NCI-H1417 treated with DMSO at 0.1 percent for 48 hours (cell line): ENCODE data around the gene LAMP1.
"Not testable (repeated sequence)": the region's sequence is repeated elsewhere in the genome, so short reads cannot be mapped to it uniquely, and the experiment has no call there.

ENCODE experiments used
- DNase-seq: peaks from one replicate; lab custom pipeline; 2025; lab: John Stamatoyannopoulos, UW

Gene LAMP1

DNA sequence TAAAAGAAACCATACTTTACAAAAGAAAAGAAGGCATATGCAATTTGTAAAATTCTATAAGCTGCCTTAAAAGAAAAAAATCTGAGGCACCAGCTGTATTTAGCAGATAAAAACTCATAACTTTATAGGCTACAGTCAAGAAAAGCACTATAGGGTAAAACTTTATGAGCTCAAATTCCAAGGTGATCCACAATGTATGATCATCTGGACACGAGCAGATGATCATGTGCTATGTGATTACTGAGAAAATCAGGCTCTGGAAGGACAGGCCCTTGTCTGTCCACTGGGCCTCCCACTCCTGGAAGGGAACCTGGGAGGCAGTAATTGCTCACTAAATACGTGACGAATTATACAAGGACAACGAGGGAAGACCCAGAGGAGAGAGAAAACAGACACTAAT, 59.6 kb downstream of the LAMP1 start:
- DNase-seq = no peak

DNA sequence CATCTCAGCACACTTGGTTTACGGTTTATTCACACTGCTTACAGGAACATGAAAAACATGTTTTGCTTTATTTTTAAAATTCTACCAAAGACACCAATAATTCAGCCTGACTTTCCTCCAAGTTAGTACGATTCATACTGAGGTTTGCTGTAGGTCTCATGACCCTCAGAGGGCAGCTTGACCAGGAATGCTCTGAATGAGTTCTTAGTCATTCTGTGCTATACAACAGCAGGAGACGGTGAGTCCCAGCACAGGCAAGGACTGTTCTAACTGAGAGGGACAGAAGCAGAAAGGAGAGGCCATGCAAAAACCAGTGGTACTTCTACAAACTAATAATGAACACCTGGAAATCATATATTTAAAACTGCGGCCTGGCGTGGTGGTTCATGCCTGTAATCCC, 60.5 kb downstream of the LAMP1 start:
- no peak for DNase-seq

DNA sequence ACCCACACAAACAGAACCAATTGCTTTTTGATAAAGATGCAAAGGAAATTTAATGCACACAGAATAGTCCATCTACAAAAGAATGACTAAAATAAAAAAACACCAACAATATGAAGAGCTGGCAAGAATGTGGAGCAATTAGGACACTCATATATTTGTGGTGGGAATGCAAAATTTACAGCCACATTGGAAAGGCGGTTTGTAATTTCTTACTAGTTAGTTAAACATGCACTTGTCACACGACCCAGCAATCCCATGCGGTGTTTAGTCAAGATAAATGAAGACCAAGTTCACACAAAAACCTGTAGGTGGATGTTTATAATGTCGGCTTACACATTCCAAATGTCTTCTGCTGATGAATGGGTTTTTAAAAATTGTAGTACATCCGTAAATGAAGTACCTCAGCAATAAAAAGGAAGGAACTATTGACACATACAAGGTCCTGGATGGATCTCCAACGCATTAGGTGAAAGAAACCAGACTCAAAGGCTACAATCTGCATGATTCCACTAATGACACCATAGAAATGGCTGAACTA, 61.7 kb downstream of the LAMP1 start:
- no peak for DNase-seq

DNA sequence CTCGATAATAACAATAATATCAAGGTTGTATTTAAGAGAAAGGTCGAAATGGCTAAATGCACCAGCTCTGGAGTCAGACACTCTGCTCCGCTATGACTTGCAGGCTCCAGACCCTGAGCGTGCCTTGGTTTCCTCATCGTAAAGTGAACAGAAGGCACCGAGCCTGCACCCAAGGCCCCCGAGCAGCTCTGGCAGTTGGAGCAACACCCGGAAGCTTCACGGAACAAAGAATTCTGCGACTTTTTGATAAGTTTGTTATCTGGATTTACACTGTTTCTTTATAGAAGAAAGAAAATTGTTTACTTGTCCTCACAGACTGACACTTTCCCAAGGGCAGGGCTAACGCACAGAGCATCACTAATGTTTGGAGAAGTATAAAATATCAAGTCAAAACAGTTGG, 62.5 kb downstream of the LAMP1 start:
- no peak for DNase-seq

DNA sequence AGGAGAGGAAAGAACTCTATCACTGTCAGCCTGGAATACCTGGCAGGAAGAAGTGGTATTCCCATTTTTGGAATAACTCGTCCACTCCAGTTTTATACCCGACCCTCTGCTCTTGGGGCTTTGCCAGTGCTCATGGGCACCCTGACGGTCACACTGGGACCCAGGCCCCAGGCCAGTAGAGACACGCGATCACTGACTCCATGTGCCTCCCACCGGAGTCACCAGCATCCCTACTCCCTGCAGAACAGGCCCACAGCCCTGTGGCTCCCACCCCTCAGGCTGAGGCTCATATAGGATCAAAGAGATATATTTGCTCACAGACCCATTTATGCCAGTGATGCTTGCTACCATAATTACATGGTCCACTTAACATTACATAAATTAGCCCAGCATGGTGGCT, 63.4 kb downstream of the LAMP1 start:
- DNase-seq = no peak

DNA sequence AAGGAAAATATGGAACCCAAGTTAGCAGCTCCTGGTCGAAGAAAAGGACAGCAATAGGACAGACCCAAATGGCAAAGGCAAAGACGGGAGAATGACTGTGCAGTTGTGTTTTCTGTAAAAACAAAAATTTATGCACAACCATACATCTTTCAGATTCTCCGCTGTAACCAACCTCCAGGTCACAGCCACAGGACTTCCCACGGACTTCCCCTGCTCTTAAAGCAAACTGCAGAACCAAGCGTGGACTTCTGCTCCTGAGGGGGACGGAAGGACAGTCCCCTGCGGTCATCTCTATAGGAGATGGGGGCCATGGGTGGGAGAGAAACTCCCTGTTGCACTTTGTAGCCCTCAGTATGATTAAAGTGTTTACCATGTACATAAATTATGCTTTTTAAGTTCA, 64.4 kb downstream of the LAMP1 start:
- no peak for DNase-seq

DNA sequence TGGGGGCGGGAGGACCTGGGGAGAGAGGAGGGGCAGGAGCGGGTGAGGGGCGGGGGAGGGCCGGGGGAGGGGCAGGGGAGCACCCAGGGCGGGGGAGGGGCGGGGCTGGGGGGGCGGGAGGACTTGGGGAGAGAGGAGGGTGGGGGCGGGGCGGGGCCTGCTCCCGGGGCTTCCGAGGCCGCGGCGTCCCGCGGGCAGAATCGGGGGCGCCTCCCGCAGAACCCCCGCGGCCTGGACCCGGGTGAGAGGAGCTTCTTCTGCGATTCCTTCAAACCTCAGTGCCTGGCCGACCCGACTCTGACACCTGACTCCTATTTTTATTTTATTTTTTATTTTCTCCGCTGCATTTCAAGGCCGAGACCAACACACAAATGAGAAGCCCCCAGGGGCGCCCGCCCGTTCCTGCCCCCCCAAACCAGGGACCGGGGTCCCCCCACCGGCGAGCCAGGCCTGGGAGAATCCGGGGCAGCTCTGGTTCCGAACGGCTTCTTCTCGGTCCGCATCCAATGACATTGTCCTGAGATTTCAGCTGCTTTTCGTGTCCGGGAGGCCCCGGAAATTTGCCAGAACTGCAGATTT, 67.4 kb downstream of the LAMP1 start:
- DNase-seq = no peak

DNA sequence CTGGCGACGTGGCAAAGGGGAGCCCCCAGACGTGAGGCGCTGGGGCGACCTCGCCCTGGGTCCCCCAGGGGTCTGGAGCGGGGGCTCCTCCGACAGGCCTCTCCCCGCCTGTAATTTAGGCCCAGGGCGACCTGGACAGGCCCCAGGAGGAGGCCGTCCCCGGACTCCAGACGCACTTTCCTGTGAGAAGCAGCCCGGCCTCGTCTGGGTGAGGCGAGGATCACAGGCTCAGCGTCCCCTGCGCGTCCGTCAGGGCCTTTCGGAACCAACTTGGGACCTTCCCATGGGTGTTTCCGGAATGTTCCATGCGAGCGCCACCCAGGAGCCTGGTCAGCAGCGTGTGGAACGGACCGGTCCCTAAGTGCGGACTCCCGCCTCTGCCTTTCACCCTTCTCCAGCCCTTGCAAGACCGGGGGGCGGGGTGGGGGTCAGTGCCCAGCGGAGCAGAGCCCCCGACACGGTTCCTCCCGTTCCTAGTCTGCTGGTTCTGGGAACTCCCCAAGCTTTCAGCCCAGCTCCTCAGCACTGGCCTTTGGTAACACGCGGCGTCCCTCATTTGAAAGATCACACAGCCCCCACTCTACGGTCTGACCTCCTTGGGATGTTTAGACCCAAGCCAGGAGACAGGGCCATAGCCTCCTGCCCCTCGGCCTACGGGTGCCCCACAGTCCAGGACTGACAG, 68.0 kb downstream of the LAMP1 start:
- DNase-seq = no peak

DNA sequence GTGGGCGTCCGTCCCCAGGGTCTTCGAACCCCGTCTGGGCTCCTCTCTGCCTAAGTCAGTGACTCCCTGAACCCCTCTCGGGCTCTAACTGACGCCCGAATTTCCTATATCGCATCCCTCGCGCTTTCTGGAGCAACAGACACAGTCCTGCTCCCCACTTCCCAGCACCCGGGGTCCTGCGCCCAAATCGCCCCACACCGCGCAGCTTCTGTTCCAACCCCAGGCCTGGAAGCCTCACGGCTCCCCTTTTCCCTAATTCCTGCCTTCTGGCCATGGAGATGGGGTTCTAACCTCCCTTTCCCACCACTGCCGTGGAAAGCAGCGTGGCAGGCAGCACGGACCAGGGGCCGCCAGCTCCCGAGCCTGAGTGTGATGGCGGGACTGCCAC, 68.5 kb downstream of the LAMP1 start:
- no peak for DNase-seq

DNA sequence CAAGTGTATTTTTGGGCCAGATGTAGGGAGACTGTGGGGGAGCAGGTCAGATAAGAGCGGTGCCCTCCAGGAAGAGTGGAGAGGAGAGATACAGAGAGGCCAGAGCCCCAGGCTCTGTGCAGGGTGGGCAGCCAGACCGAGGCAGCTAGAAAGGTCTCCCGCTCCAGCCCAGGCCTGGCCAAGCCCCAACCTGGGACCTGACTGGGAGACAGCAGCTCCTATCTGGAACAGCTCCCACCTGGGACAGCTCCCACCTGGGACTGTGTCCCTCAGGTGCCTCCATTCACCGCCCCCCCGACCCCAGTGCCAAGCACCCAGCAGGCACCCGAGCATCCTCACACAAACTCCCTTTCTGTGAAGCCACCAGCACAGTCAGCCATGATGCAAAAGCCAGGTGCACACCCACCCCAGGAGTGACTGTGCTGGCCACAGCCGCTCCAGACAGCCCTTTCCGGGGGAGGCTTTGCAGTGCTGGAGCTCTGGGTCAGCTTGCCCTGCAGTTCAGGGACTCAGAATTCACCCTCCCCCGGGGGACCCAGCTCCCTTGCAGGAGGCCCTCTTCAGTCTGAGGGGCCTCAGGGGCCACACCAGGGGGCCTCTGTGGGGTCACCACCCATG, 69.0 kb downstream of the LAMP1 start:
- DNase-seq = no peak

DNA sequence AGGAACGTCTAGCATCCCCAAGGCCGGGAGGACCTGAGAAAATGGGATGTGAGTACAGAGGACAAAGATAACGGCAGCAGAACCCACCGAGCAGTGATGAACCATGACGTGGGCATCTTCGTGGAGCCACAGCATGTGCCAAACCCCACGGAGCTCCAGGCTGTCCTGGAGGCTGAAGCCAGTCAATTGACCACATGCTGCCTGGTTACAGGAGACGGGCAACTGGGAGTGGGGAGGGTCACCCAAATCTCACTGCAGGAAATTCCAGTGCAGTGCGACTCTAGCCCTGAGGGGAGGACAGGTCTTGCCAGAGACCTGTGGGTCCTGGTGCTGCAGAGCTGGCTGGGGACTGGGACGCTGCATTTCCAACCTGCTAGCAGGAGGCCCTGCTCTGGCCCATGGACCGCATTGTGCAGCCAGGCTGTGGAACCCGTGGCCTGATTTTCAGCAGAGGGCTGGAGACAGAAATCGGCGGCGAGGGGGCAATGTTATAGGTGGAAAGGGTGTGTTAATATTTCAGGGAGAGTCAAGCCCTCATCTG, 70.1 kb downstream of the LAMP1 start:
- DNase-seq = no peak

DNA sequence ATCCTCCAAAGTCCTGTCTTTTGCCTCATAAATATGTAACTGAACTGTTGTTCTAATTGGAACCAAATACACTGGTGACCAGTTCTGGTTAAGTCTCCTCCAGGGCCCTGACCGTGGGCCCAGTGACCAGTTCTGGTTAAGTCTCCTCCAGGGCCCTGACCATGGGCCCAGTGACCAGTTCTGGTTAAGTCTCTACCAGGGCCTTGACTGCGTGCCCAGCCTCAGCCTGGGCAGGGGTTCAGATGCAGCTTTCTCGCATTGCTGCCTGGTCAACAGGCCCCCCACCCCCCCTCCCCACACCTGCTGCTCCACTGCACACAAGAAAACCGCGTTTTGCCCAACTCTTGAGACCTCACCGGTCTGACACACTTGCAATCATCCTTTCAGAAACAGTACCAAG, 70.7 kb downstream of the LAMP1 start:
- no peak for DNase-seq

DNA sequence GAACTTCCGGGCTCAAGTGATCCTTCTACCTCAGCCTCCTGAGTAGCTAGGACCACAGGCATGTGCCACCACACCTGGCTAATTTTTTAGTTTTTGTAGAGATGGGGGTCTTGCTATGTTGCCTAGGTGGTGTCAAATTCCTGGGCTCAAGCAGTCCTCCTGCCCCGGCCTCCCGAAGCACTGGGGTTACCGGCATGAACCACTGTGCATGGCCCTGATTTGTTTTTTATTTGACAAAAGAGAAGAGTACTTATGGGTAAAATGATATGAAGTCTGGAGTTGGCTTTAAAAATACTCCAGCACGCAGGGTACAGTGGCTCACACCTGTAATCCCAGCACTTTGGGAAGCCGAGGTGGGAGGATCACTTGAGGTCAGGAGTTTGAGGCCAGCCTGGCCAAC, 71.3 kb downstream of the LAMP1 start:
- DNase-seq = not testable (repeated sequence)

DNA sequence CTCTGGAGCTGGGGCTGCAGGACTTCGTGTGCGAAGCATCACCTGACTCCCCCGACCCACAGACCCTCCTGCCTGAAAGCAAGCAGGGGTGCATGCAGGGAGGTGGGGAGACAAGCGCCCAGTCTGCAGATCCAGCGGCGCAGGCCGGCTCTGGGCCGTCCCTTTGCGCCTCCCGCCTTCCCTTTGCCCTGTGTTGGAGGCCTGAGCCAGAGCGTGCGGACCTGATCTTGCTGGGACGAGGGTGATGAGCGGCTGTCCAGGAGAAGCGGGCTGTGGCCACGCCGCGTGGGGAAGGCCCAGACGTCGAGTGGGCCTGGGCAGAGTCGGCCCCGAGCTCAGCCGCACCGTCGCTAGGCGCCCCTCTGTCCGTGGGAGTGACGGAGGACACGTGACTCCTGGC, 72.2 kb downstream of the LAMP1 start:
- no peak for DNase-seq

DNA sequence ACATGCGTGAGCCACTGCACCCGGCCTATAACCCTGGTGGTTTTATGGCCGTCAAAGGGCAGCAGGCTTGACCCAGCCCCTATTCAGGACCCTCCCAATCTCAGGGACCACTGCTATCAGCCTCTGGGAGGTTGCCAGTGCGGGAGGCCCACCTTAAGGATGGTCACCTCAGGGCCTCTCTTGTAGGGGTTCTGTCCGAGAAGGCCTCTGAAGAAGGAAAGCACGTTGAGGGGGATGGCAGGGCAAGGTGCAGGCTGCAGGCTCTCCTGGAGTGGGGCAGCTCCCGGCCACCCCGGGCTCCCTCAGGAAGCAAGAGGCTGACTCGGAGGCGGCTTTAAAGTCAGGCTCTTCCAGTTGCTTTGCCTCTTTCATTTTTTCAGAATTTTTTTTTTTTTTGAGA, 72.8 kb downstream of the LAMP1 start:
- DNase-seq = no peak

DNA sequence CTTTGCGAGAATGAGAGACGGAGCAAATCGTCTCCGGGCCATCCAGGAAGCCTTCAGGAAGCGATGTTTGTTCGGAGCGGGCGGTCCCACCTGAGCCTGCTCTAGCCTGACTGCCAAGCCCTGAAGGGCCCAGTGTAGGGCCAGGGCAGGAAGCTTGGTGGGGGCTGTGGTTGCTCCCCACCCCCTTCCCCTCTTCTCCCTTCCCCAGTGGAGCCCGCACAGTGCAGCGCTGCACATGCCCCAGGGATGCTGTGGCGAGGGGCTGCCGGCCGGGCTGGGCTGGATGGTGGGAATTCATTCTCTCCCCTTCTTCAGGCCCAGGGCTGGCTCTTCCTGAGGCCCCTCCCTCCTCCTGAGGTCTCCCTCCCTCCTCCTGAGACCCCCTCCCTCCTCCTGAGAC, 74.0 kb downstream of the LAMP1 start:
- no peak for DNase-seq

DNA sequence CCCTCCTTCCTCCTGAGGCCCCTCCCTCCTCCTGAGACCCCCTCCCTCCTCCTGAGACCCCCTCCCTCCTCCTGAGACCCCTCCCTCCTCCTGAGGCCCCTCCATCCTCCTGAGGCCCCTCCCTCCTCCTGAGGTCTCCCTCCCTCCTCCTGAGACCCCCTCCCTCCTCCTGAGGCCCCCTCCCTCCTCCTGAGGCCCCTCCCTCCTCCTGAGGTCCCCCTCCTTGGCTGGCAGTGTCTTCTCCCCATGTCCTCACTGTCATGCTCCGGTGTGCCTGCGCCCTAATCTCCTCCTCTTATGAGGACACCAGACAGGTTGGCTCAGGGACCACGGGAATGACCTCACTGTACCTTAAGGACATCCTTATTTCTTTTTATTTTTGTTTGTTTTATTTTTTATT, 74.7 kb downstream of the LAMP1 start:
- DNase-seq = not testable (repeated sequence)
